SK-N-SH treated with all-trans-retinoic acid at 6 μM for 48 hours (cell line): Measurements from ENCODE around the gene CACNA1G.

Experiments
- CSDC2 ChIP-seq: fragments of 250-450 bp; sonication (Bioruptor Pico); IDR thresholded peaks from 2 replicates; pipeline ENCODE4 v1.5.0; 2020; ENCODE audit warnings: mild to moderate bottlenecking, moderate library complexity
- CSRNP3 ChIP-seq: fragments of 250-450 bp; sonication (Bioruptor Pico); IDR thresholded peaks from 2 replicates; pipeline ENCODE4 v1.5.1; 2021; ENCODE audit warnings: mild to moderate bottlenecking, moderate library complexity
- PATZ1 ChIP-seq: fragments of 250-450 bp; sonication (Bioruptor Pico); IDR thresholded peaks from 2 replicates; pipeline ENCODE4 v1.8.0; 2020; ENCODE audit warnings: mild to moderate bottlenecking, moderate library complexity, borderline replicate concordance
- POU6F1 ChIP-seq: fragments of 250-450 bp; sonication (Bioruptor Pico); IDR thresholded peaks from 2 replicates; pipeline ENCODE4 v1.8.0; 2021; ENCODE audit warnings: low read depth, mild to moderate bottlenecking, moderate library complexity, borderline replicate concordance
- TCF4 ChIP-seq: fragments of 250-450 bp; sonication (Bioruptor Pico); IDR thresholded peaks from 2 replicates; pipeline ENCODE4 v1.8.0; 2021; ENCODE audit warnings: mild to moderate bottlenecking, moderate library complexity, borderline replicate concordance
- TOX ChIP-seq: fragments of 250-450 bp; sonication (Bioruptor Pico); IDR thresholded peaks from 2 replicates; pipeline ENCODE4 v1.8.0; 2021; ENCODE audit warnings: mild to moderate bottlenecking, moderate library complexity, borderline replicate concordance
- ZFP3 ChIP-seq: fragments of 250-450 bp; sonication (Bioruptor Pico); IDR thresholded peaks from 2 replicates; pipeline ENCODE4 v1.5.0; 2020; ENCODE audit warnings: mild to moderate bottlenecking, moderate library complexity
- ZNF70 ChIP-seq: fragments of 450-650 bp; formaldehyde crosslinking; IDR thresholded peaks from 2 replicates; pipeline ENCODE4 v1.5.0; 2020; ENCODE audit warnings: mild to moderate bottlenecking, moderate library complexity

- TF ChIP-seq ZNF70 (CRISPR knock-in tag) (no peak), CSRNP3 (CRISPR knock-in tag) (no peak), ZFP3 (CRISPR knock-in tag) (no peak), TCF4 (no peak), PATZ1 (CRISPR knock-in tag) (no peak), TOX (CRISPR knock-in tag) (no peak), POU6F1 (CRISPR knock-in tag) (no peak), CSDC2 (CRISPR knock-in tag) (no peak)
These were observed 75.7 kb downstream of the CACNA1G start for GRCh38 chr17:50635982-50636803.
